GM20431 (cell line): ENCODE data around the gene SPEF2.
"Not testable (repeated sequence)": the region's sequence is repeated elsewhere in the genome, so short reads cannot be mapped to it uniquely, and the experiment has no call there.

Experiments used
- in situ Hi-C: fragments of 300-500 bp; cut with MseI, MboI; formaldehyde crosslinking; loops from one replicate; pipeline ENCODE4 v1.15.0; 2020; ENCODE audit warnings: low sequenced_read_pairs; ENCODE audit not compliant: unreplicated experiment

SPEF2 gene

GRCh38 chr5:35815089-35815936 is 197.7 kb downstream of the SPEF2 start:
- in situ Hi-C loops, result no loop called here

GRCh38 chr5:35816881-35817521 is 199.3 kb downstream of the SPEF2 start:
- in situ Hi-C loops, result no loop called here

GRCh38 chr5:35819026-35819425 is 201.4 kb downstream of the SPEF2 start:
- in situ Hi-C loops, result no loop called here

GRCh38 chr5:35819668-35820067 is 202.0 kb downstream of the SPEF2 start:
- in situ Hi-C loops, result no loop called here

GRCh38 chr5:35820735-35821134 is 203.1 kb downstream of the SPEF2 start:
- in situ Hi-C loops, result no loop called here

GRCh38 chr5:35821513-35821912 is 203.8 kb downstream of the SPEF2 start:
- in situ Hi-C loops, result no loop called here

GRCh38 chr5:35822511-35822910 is 204.8 kb downstream of the SPEF2 start:
- in situ Hi-C loops, result no loop called here

GRCh38 chr5:35823347-35824098 is 205.9 kb downstream of the SPEF2 start:
- in situ Hi-C loops, result no loop called here

GRCh38 chr5:35826056-35826455 is 208.4 kb downstream of the SPEF2 start:
- in situ Hi-C loops, result no loop called here

GRCh38 chr5:35826554-35826953 is 208.9 kb downstream of the SPEF2 start:
- in situ Hi-C loops, result no loop called here

GRCh38 chr5:35828082-35828598 is 210.5 kb downstream of the SPEF2 start:
- in situ Hi-C loops, result no loop called here

- in situ Hi-C loops, result no loop called here
Observed at GRCh38 chr5:35830587-35830986, 212.9 kb downstream of the SPEF2 start.

GRCh38 chr5:35832762-35833161 is 215.1 kb downstream of the SPEF2 start:
- in situ Hi-C loops, result no loop called here

- in situ Hi-C loops, result no loop called here
Observed at GRCh38 chr5:35833224-35833623, 215.6 kb downstream of the SPEF2 start.

- in situ Hi-C loops, result no loop called here
Observed at GRCh38 chr5:35835796-35836742, 218.4 kb downstream of the SPEF2 start.

- in situ Hi-C loops, result no loop called here
Observed at GRCh38 chr5:35838370-35839042, 220.8 kb downstream of the SPEF2 start.

GRCh38 chr5:35842856-35843255 is 225.2 kb downstream of the SPEF2 start:
- in situ Hi-C loops, result no loop called here

- in situ Hi-C loops, result not testable (repeated sequence)
Observed at GRCh38 chr5:35845508-35845907, 227.8 kb downstream of the SPEF2 start.

- in situ Hi-C loops, result no loop called here
Observed at GRCh38 chr5:35847491-35847890, 229.8 kb downstream of the SPEF2 start.
